DND-41 (cell line): ENCODE results near the gene TMTC1.

Experiments used
- ATAC-seq: fragments of 200-7000 bp; cut with Tn5 transposase; 3 replicates; pipeline ENCODE4 v1.9.1; 2021; ENCODE audit warnings: low read depth; ENCODE audit not compliant: insufficient read depth
- DNase-seq: peaks from one replicate; pipeline ENCODE4 v3.0.0-alpha.2; 2020
- H2AFZ ChIP-seq: 2 replicates; pipeline ENCODE4 v1.6.0; 2012; ENCODE audit warnings: low read depth, low read length
- H3K27ac ChIP-seq: 2 replicates; pipeline ENCODE4 v1.5.1; 2012; ENCODE audit warnings: low read length, inconsistent platforms
- H3K27me3 ChIP-seq: fragments of 200-600 bp; sonication (generic); 2 replicates; pipeline ENCODE4 v1.6.0; 2012; ENCODE audit warnings: low read length, mild to moderate bottlenecking, inconsistent platforms; ENCODE audit not compliant: insufficient read depth, poor library complexity
- H3K36me3 ChIP-seq: 2 replicates; pipeline ENCODE4 v1.5.1; 2012; ENCODE audit warnings: low read length, inconsistent platforms; ENCODE audit not compliant: insufficient read depth
- H3K4me1 ChIP-seq: 2 replicates; pipeline ENCODE4 v1.5.1; 2012; ENCODE audit warnings: mild to moderate bottlenecking, low read length; ENCODE audit not compliant: insufficient read depth
- H3K4me2 ChIP-seq: 2 replicates; pipeline ENCODE4 v1.6.0; 2012; ENCODE audit warnings: mild to moderate bottlenecking, moderate library complexity, low read length, inconsistent platforms; ENCODE audit not compliant: insufficient read depth
- H3K4me3 ChIP-seq, 2 experiments: fragments of 200-600 bp in 1 of 2; shearing (Covaris generic) in 1 of 2; 2 replicates each; pipeline ENCODE4 v1.5.1; 2012 to 2016; ENCODE audit warnings: inconsistent platforms in 2 of 2, low read length in 2 of 2, mild to moderate bottlenecking in 2 of 2, low read depth in 1 of 2, moderate library complexity in 1 of 2
- H3K79me2 ChIP-seq: 2 replicates; pipeline ENCODE4 v1.6.0; 2012; ENCODE audit warnings: low read length, inconsistent platforms; ENCODE audit not compliant: insufficient read depth
- H3K9ac ChIP-seq: 2 replicates; pipeline ENCODE4 v1.6.0; 2012; ENCODE audit warnings: low read depth, mild to moderate bottlenecking, inconsistent platforms, low read length, moderate library complexity
- H3K9me3 ChIP-seq: 2 replicates; pipeline ENCODE4 v1.5.1; 2012; ENCODE audit warnings: low read length, moderate library complexity, mild to moderate bottlenecking, inconsistent platforms; ENCODE audit not compliant: insufficient read depth, severe bottlenecking
- H4K20me1 ChIP-seq: 2 replicates; pipeline ENCODE4 v1.6.0; 2012; ENCODE audit warnings: low read length; ENCODE audit not compliant: insufficient read depth
- EZH2 ChIP-seq: IDR thresholded peaks from 3 replicates; pipeline ENCODE4 v1.6.1; 2012; ENCODE audit warnings: borderline replicate concordance, low read depth, mild to moderate bottlenecking, moderate library complexity, low read length, inconsistent platforms; ENCODE audit not compliant: severe bottlenecking
- TF ChIP-seq, protein P1 (sequence below): IDR thresholded peaks from 2 replicates; pipeline ENCODE4 v1.5.1; 2012; ENCODE audit warnings: borderline replicate concordance, low read length, moderate library complexity, mild to moderate bottlenecking; ENCODE audit not compliant: poor library complexity, severe bottlenecking; ENCODE audit errors: extremely low read depth

Gene TMTC1

DNA sequence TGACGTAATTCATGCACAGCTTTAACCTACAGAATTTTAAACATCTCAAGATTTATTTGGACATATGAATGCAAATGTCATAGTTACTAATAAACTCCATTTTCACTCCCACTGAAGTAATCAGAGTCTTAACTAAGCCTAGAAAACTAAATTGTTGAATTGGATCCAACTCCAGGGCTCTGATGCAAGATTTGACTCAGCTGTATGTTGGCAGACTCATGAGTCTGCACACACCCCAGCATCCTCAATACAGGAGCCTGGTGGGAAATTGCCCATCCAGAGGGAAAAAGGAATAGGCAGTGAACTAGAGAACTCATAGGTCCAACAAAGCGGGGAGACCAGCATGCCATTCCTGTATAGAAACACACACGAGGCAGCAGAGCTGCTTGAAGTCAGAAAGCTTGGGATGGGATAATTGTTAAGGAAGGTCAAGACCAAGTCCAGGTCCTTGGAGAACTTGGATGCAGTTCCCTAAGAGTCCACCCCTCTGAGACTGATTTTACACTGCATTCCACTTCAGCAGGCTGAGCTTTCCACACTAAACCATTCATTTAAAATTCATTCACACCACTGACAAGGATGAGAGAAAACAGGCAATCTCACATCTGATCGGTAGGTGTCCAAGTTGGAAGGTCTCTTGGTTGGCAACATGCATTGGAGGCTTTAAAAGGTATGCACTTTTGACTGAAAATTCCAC is 14.4 kb downstream of the TMTC1 start:
- Histone ChIP-seq H3K4me3 (no peak overlapping the region), H3K27me3 (no peaks in the 10 kb centered on the region), H4K20me1 (no peaks in the 10 kb centered on the region), H3K9me3 (no peaks in the 10 kb centered on the region), H3K4me2 (no peak overlapping the region), H3K4me1 (no peaks in the 10 kb centered on the region), H2AFZ (no peak overlapping the region), H3K36me3 (no peaks in the 10 kb centered on the region), H3K79me2 (no peaks in the 10 kb centered on the region), H3K27ac (no peak overlapping the region), H3K9ac (no peak overlapping the region)
- no peak for ATAC-seq
- DNase-seq, result no peak
- no peak for TF ChIP-seq EZH2
- TF ChIP-seq, protein P1, sequence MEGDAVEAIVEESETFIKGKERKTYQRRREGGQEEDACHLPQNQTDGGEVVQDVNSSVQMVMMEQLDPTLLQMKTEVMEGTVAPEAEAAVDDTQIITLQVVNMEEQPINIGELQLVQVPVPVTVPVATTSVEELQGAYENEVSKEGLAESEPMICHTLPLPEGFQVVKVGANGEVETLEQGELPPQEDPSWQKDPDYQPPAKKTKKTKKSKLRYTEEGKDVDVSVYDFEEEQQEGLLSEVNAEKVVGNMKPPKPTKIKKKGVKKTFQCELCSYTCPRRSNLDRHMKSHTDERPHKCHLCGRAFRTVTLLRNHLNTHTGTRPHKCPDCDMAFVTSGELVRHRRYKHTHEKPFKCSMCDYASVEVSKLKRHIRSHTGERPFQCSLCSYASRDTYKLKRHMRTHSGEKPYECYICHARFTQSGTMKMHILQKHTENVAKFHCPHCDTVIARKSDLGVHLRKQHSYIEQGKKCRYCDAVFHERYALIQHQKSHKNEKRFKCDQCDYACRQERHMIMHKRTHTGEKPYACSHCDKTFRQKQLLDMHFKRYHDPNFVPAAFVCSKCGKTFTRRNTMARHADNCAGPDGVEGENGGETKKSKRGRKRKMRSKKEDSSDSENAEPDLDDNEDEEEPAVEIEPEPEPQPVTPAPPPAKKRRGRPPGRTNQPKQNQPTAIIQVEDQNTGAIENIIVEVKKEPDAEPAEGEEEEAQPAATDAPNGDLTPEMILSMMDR, result no peak

DNA sequence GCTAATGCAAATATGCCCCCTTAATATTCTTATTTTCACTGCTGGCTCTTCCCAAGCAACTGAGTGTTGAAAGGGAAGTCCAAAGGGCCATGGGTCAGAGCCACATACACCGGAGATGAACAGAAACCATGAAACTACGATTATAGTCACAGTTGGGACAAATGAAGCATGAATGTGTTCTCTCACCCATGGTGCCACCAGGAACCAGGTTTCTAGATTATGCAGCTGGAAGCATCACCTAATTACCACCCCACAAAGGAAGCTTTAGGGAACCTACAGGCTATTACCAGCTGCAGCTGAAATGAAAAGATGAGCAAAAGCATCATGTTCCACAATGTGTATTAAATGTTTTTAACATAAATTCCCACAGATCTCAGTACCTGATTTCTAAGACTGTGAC is 15.4 kb downstream of the TMTC1 start:
- no peak overlapping the region for H3K27ac ChIP-seq
- H3K36me3 ChIP-seq, result no peaks in the 10 kb centered on the region
- TF ChIP-seq, protein P1, result no peak
- no peak for TF ChIP-seq EZH2
- no peaks in the 10 kb centered on the region for H3K4me1 ChIP-seq
- no peak overlapping the region for H3K4me2 ChIP-seq
- no peak overlapping the region for H2AFZ ChIP-seq
- H3K27me3 ChIP-seq, result no peaks in the 10 kb centered on the region
- ATAC-seq (no peak), DNase-seq (no peak)
- no peaks in the 10 kb centered on the region for H3K9me3 ChIP-seq
- H3K9ac ChIP-seq, result no peak overlapping the region
- H4K20me1 ChIP-seq, result no peaks in the 10 kb centered on the region
- no peak overlapping the region for H3K4me3 ChIP-seq
- H3K79me2 ChIP-seq, result no peaks in the 10 kb centered on the region

DNA sequence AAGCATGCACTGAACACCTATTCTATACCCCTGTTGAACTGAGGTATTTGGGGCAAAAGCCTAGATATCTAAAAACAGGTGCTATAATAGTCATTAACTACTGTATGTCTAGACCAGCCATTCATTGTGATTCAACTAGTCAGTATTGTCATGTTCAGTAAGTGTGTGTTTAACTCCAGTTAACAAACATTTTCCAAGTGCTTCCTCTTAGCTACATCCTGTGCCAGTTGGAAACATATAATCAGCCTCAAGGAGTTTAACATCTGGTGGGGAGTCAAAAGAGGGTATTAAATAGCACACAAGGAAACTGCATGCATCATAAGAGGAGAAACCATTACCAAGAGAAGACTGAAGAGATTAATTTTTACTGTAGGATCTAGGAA is 20.4 kb downstream of the TMTC1 start:
- H4K20me1 ChIP-seq, result no peaks in the 10 kb centered on the region
- no peaks in the 10 kb centered on the region for H3K4me1 ChIP-seq
- H3K27ac ChIP-seq, result no peak overlapping the region
- H3K4me2 ChIP-seq, result no peak overlapping the region
- TF ChIP-seq, protein P1, result no peak
- TF ChIP-seq EZH2, result no peak
- no peak for ATAC-seq
- no peak overlapping the region for H3K4me3 ChIP-seq
- no peaks in the 10 kb centered on the region for H3K27me3 ChIP-seq
- H3K79me2 ChIP-seq, result no peaks in the 10 kb centered on the region
- no peak for DNase-seq
- H2AFZ ChIP-seq, result no peak overlapping the region
- H3K9ac ChIP-seq, result no peak overlapping the region
- no peaks in the 10 kb centered on the region for H3K36me3 ChIP-seq
- no peaks in the 10 kb centered on the region for H3K9me3 ChIP-seq
